Measurements from ENCODE around the gene ACY1. TPM values are rescaled to one million over a fixed set of nuclear protein-coding genes. Genes with fewer than 3 reads are reported as not detected.

Gene ACY1
- total RNA-seq, 1 experiment from 2014 or later, result 50.3 TPM

- no peak for DNase-seq (ENCODE audit: low read depth, low spot score)
- in situ Hi-C loops (cut with HindIII; ENCODE audit: low pct_unique_long_range_greater_than_20kb, low sequenced_read_pairs) (no loop called here), intact Hi-C loops (cut with micrococcal nuclease; ENCODE audit: unreplicated experiment) (loop anchor here (10.0 kb wide), 1 partner anchor 50 kb away; the partner anchor contains the start of gene DUSP7)
- no peaks in the 10 kb centered on the region; the same call in 1 of the 2 replicates for H3K4me1 ChIP-seq (ENCODE audit: control insufficient read depth, insufficient read depth, low read length)
- no peaks in the 10 kb centered on the region for H3K36me3 ChIP-seq (ENCODE audit: control insufficient read depth, insufficient read depth, low read length)
- BruUV-seq (replicated peaks), result no TSS peak
- no peak overlapping the region for H3K27ac ChIP-seq (ENCODE audit: low read length)
- no peaks in the 10 kb centered on the region for H3K27me3 ChIP-seq (ENCODE audit: control insufficient read depth, insufficient read depth, low read length)
- no peak for ATAC-seq
- TF ChIP-seq TCF7L2 (IDR thresholded peaks at IDR 0.05; ENCODE audit: low read depth, low read length), result no peak
- no peak for TF ChIP-seq POLR2AphosphoS5 (IDR thresholded peaks at IDR 0.05; ENCODE audit: low read depth, low read length)
- TF ChIP-seq REST (IDR thresholded peaks at IDR 0.05; ENCODE audit: insufficient read depth in 1 of 2, low read depth in 2 of 2, low read length in 1 of 2), result no peak
- CTCF ChIA-PET, result interaction anchor here (1.2 kb wide), 1 partner anchor 49 kb away, joined by 7 read pairs; no protein-coding TSS in a partner anchor
- no peaks in the 10 kb centered on the region for H3K9me3 ChIP-seq (ENCODE audit: control insufficient read depth, insufficient read depth, low read depth, low read length)
- POLR2A ChIA-PET, result no interaction called here
- no peak overlapping the region for H3K4me3 ChIP-seq (ENCODE audit: low read depth in 2 of 2, low read length in 2 of 2)
Measured at GRCh38 chr3:52004906-52005395, 21.6 kb downstream of the ACY1 start.

- no peak for TF ChIP-seq SIN3A (IDR thresholded peaks at IDR 0.05; ENCODE audit: borderline replicate concordance, insufficient read depth, low read depth, low read length)
- TF ChIP-seq REST (IDR thresholded peaks at IDR 0.05; ENCODE audit: insufficient read depth in 1 of 2, low read depth in 2 of 2, low read length in 1 of 2), result no peak
- TF ChIP-seq CTCF (IDR thresholded peaks at IDR 0.05), result no peak
- TF ChIP-seq POLR2AphosphoS5 (IDR thresholded peaks at IDR 0.05; ENCODE audit: low read depth, low read length), result no peak
- TF ChIP-seq TCF7L2 (IDR thresholded peaks at IDR 0.05; ENCODE audit: low read depth, low read length), result no peak
- ChIA-PET POLR2A (no interaction called here), CTCF (no interaction called here)
- no peak overlapping the region for H3K4me3 ChIP-seq (ENCODE audit: low read depth in 2 of 2, low read length in 2 of 2)
- H3K27me3 ChIP-seq (ENCODE audit: control insufficient read depth, insufficient read depth, low read length), result no peaks in the 10 kb centered on the region
- H3K36me3 ChIP-seq (ENCODE audit: control insufficient read depth, insufficient read depth, low read length), result no peaks in the 10 kb centered on the region
- no peak for DNase-seq (ENCODE audit: low read depth, low spot score)
- no TSS peak for BruUV-seq (replicated peaks)
- intact Hi-C loops (cut with micrococcal nuclease; ENCODE audit: unreplicated experiment) (loop anchor here (10.0 kb wide), 1 partner anchor 49 kb away; the partner anchor contains the start of gene DUSP7), in situ Hi-C loops (cut with HindIII; ENCODE audit: low pct_unique_long_range_greater_than_20kb, low sequenced_read_pairs) (no loop called here)
- no peak overlapping the region for H3K27ac ChIP-seq (ENCODE audit: low read length)
- no peaks in the 10 kb centered on the region for H3K9me3 ChIP-seq (ENCODE audit: control insufficient read depth, insufficient read depth, low read depth, low read length)
- H3K4me1 ChIP-seq (ENCODE audit: control insufficient read depth, insufficient read depth, low read length), result no peaks in the 10 kb centered on the region; the same call in 1 of the 2 replicates
- ATAC-seq, result no peak
Measured at GRCh38 chr3:52005571-52005986, 22.2 kb downstream of the ACY1 start.

Data from Panc1 (cell line).